Measurements from ENCODE around the gene CARD11. TPM values are rescaled to one million over a fixed set of nuclear protein-coding genes. Genes with fewer than 3 reads are reported as not detected.
"Not testable (repeated sequence)": the region's sequence is repeated elsewhere in the genome, so short reads cannot be mapped to it uniquely, and the experiment has no call there.

CARD11 gene
- total and polyA plus RNA-seq, 4 donors: 0.18 to 1.9 (median 1.5) TPM

DNA sequence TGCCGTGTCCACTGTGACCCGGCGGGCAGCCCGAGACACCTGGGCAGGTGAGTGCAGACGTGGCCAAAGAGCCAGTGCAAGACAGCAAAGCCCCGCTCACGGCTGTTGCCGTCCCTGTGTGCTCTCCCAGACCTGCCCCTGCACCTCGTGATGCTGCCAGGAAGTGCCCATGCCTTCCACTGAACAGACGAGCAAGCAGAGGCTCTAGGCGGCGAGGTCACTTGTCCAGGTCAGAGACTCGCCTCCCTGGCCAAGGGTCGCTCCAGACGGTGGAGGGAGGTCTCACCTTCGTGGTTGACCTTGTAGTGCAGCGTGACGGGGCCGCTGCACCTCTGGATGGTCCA, 121.3 kb downstream of the CARD11 start:
- 89 to 93% methylated on average over 19 of the region's 19 CpGs for WGBS, 2 donors

DNA sequence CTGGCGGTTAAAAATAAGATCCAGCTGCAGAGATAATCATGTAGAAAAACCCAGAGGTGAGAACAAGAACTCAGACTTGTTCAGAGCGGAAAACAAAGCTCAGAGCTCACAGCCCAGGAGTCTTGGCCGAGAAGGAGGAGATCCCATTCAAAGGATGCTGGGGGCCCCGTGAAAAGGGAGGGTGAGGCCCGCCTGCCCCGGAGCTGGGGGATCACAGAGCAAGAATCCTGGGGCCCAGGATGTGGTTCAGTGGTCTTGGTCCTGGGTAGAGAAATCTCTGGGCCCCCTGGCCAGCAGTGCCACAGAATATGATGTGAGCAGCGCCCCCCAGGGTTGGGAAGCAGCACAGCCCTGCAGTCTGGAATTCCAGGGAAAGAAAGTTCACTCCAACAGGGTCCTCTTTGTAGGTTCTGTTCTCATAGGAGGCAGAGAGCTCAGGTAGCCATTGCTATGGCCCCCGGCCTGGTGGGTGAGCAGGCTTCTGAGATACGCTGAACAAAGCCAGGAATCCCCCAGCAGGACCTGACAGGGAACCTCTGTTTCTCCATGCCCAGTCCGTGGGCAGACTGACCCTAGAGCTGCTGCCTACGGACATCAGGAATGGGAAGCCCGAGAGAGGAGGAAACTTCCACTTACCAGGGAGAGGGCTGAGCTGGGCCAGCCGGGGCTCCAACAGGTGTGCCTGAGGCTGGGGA, 121.9 kb downstream of the CARD11 start:
- Histone ChIP-seq H3K36me3 (ENCODE audit: control insufficient read depth in 1 of 2, insufficient read depth in 2 of 2, low read length in 1 of 2) (no peaks in the 10 kb centered on the region), H3K27ac (ENCODE audit: low read depth in 1 of 2, low read length in 2 of 2) (no peak overlapping the region), H3K4me3 (ENCODE audit: low read length in 2 of 2) (no peak overlapping the region), H3K4me1 (ENCODE audit: control insufficient read depth in 1 of 2, insufficient read depth in 2 of 2, low read length in 2 of 2) (no peaks in the 10 kb centered on the region), H3K9me3 (ENCODE audit: control insufficient read depth, low read length) (no peaks in the 10 kb centered on the region), H3K27me3 (ENCODE audit: control insufficient read depth in 1 of 2, insufficient read depth in 2 of 2, low read length in 1 of 2) (no peaks in the 10 kb centered on the region)
- ATAC-seq (ENCODE audit: low FRiP score) (no peak), DNase-seq (no peak)
- WGBS, 2 donors: 69 to 71% methylated on average over 13 of the region's 13 CpGs
- intact Hi-C loops (cut with DNase I): no loop called here

More for the DNA sequence above, 121.3 kb downstream of the CARD11 start:
- Histone ChIP-seq H3K9me3 (ENCODE audit: control insufficient read depth, low read length) (no peaks in the 10 kb centered on the region), H3K4me1 (ENCODE audit: control insufficient read depth in 1 of 2, insufficient read depth in 2 of 2, low read length in 2 of 2) (no peaks in the 10 kb centered on the region), H3K36me3 (ENCODE audit: control insufficient read depth in 1 of 2, insufficient read depth in 2 of 2, low read length in 1 of 2) (no peaks in the 10 kb centered on the region), H3K4me3 (ENCODE audit: low read length in 2 of 2) (no peak overlapping the region), H3K27ac (ENCODE audit: low read depth in 1 of 2, low read length in 2 of 2) (no peak overlapping the region), H3K27me3 (ENCODE audit: control insufficient read depth in 1 of 2, insufficient read depth in 2 of 2, low read length in 1 of 2) (no peaks in the 10 kb centered on the region)
- DNase-seq (no peak), ATAC-seq (ENCODE audit: low FRiP score) (no peak)
- intact Hi-C loops (cut with DNase I): no loop called here

DNA sequence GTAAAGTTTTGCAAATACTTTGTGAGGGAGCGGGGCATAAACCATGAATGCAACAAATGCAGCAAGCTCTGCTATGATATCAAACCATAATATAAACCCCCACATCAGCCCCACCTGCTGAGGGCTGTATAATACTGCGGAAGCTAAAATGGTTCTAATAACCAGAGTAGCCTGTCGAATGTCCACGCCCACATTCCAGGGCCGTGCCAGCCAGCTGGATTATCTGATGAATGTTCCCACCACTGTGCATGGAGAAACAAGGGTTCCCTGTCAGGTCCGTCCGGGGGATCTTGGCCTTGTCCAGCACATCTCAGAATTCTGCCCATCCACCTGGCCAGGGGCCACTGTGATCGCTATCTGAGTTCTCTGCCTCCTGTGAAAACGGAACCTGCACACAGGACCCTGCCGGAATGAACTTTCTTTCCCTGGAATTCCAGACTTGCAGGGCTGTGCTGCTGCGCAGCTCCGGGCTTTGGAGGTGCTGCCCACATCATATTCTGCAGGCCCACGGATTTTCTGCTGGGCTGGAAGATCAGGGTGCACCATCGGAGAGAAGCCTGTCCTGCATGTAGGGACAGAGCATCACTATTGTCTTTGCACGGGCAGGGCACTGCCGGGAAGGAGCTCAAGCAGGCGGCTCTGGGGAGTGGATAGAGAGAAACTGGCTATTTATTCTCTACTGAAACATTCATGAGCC, 122.6 kb downstream of the CARD11 start:
- H3K36me3 ChIP-seq (ENCODE audit: control insufficient read depth in 1 of 2, insufficient read depth in 2 of 2, low read length in 1 of 2): no peaks in the 10 kb centered on the region
- no peaks in the 10 kb centered on the region for H3K9me3 ChIP-seq (ENCODE audit: control insufficient read depth, low read length)
- no peak overlapping the region for H3K27ac ChIP-seq (ENCODE audit: low read depth in 1 of 2, low read length in 2 of 2)
- 29 to 30% methylated on average over 17 of the region's 17 CpGs for WGBS, 2 donors
- H3K4me1 ChIP-seq (ENCODE audit: control insufficient read depth in 1 of 2, insufficient read depth in 2 of 2, low read length in 2 of 2): no peaks in the 10 kb centered on the region
- H3K4me3 ChIP-seq (ENCODE audit: low read length in 2 of 2): no peak overlapping the region
- ATAC-seq (ENCODE audit: low FRiP score) (no peak), DNase-seq (no peak)
- no peaks in the 10 kb centered on the region for H3K27me3 ChIP-seq (ENCODE audit: control insufficient read depth in 1 of 2, insufficient read depth in 2 of 2, low read length in 1 of 2)
- intact Hi-C loops (cut with DNase I): no loop called here

DNA sequence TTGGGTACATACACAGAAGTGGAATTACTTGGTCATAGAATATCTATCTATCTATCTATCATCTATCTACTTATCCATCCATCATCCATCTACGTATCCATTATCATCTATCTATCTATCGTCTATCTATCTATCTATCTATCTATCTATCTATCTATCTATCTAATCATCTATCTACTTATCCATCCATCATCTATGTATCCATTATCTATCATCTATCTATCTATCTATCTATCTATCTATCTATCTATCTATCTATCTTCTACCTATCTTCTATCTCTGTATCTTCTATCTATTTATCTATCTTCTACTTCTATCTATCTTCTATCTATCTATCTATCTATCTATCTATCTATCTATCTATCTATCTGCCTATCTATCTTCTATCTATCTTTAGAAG, 123.2 kb downstream of the CARD11 start:
- intact Hi-C loops (cut with DNase I); H3K9me3 ChIP-seq (ENCODE audit: control insufficient read depth, low read length); H3K27me3 ChIP-seq (ENCODE audit: control insufficient read depth in 1 of 2, insufficient read depth in 2 of 2, low read length in 1 of 2); H3K4me3 ChIP-seq (ENCODE audit: low read length in 2 of 2); H3K36me3 ChIP-seq (ENCODE audit: control insufficient read depth in 1 of 2, insufficient read depth in 2 of 2, low read length in 1 of 2); DNase-seq; H3K27ac ChIP-seq (ENCODE audit: low read depth in 1 of 2, low read length in 2 of 2); H3K4me1 ChIP-seq (ENCODE audit: control insufficient read depth in 1 of 2, insufficient read depth in 2 of 2, low read length in 2 of 2); ATAC-seq (ENCODE audit: low FRiP score): not testable (repeated sequence)
- WGBS, 2 donors: 81 to 95% methylated on average over 2 of the region's 2 CpGs

DNA sequence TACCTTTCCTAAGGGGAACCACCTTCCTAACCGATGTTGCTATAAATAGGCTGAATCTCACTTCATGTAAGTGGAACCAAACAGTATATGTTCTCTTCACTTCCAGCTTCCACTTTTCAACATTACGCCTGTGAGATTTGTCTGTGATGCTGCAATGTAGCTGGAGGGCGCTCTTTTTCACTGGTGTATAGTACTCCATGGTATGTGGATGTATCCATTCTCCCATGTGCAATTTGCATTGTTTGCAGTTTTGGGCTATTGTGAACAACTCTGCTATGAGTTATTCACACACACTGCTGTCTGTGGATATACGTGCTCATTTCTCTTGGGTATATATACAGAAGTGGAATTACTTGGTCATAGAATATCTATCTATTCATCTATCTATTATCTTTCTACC, 123.6 kb downstream of the CARD11 start:
- H3K27me3 ChIP-seq (ENCODE audit: control insufficient read depth in 1 of 2, insufficient read depth in 2 of 2, low read length in 1 of 2): no peaks in the 10 kb centered on the region
- no peak for DNase-seq
- no peaks in the 10 kb centered on the region for H3K9me3 ChIP-seq (ENCODE audit: control insufficient read depth, low read length)
- H3K27ac ChIP-seq (ENCODE audit: low read depth in 1 of 2, low read length in 2 of 2): no peak overlapping the region
- WGBS, 2 donors: 92 to 95% methylated on average over 4 of the region's 4 CpGs
- intact Hi-C loops (cut with DNase I): no loop called here
- H3K4me1 ChIP-seq (ENCODE audit: control insufficient read depth in 1 of 2, insufficient read depth in 2 of 2, low read length in 2 of 2): no peaks in the 10 kb centered on the region
- no peaks in the 10 kb centered on the region for H3K36me3 ChIP-seq (ENCODE audit: control insufficient read depth in 1 of 2, insufficient read depth in 2 of 2, low read length in 1 of 2)
- no peak for ATAC-seq (ENCODE audit: low FRiP score)
- no peak overlapping the region for H3K4me3 ChIP-seq (ENCODE audit: low read length in 2 of 2)

DNA sequence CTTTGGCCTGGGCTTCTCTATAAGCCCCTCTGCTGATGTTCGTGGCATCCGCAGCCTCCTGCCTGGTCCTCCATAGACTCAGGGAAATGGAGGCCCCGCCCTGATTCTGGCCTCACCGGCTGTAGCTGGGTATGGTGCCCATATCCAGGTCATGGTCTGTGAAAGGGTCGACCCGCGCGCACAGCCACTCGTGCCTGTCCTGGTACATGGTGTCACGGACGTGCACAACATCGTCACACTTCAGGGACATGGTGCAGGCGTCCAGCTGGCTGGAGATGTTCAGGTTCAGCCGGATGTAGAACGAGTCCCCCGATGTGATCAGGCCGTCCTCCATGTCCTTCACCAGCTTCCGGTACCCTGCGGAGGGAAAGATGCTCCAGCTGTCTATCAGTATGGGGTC, 124.4 kb downstream of the CARD11 start:
- Histone ChIP-seq H3K36me3 (ENCODE audit: control insufficient read depth in 1 of 2, insufficient read depth in 2 of 2, low read length in 1 of 2) (no peaks in the 10 kb centered on the region), H3K4me1 (ENCODE audit: control insufficient read depth in 1 of 2, insufficient read depth in 2 of 2, low read length in 2 of 2) (no peaks in the 10 kb centered on the region), H3K27ac (ENCODE audit: low read depth in 1 of 2, low read length in 2 of 2) (no peak overlapping the region), H3K27me3 (ENCODE audit: control insufficient read depth in 1 of 2, insufficient read depth in 2 of 2, low read length in 1 of 2) (no peaks in the 10 kb centered on the region), H3K4me3 (ENCODE audit: low read length in 2 of 2) (no peak overlapping the region), H3K9me3 (ENCODE audit: control insufficient read depth, low read length) (no peaks in the 10 kb centered on the region)
- DNase-seq (no peak), ATAC-seq (ENCODE audit: low FRiP score) (no peak)
- 97% methylated on average over 19 of the region's 19 CpGs for WGBS, 2 donors
- intact Hi-C loops (cut with DNase I): no loop called here

DNA sequence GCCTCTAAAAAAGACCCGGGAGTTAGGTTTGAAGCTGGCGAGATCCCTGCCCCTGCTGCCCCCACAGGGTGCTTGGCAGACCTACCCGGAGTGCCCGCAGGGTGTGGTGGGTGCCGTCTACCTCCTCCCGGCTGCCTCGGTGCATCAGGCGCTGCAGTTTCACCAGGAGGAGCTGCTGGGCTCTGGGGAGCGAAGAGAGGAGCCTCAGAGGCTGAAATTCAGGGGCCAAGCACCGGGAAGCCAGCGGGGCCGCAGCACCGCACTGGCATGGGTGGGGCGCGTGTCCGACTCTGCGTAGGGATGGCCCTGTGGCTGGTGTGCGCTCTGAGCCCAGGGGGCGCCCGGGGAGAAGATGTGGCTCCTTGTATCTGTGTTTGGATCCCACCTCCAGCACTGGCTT, 125.3 kb downstream of the CARD11 start:
- WGBS, 2 donors: 91 to 93% methylated on average over 20 of the region's 20 CpGs

DNA sequence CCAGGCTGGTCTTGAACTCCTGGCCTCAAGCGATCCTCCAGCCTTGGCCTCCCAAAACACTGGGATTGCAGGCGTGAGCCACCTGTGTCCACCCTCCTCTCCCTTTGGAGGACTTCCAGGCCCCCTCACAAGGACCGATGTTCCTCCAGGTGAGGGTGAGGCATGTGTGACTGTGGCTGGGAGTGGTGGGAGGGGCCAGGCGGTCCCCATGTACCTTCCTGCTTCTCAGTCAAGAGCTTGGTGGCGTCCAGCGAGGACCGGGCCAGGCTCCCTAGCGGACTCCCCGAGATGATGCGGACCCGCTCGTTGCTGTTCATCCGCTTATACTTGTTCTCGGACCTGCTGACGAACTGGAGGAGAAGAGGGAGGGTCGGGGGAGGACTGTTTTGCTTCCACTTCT, 128.6 kb downstream of the CARD11 start:
- Histone ChIP-seq H3K9me3 (ENCODE audit: control insufficient read depth, low read length) (no peaks in the 10 kb centered on the region), H3K27me3 (ENCODE audit: control insufficient read depth in 1 of 2, insufficient read depth in 2 of 2, low read length in 1 of 2) (no peaks in the 10 kb centered on the region), H3K36me3 (ENCODE audit: control insufficient read depth in 1 of 2, insufficient read depth in 2 of 2, low read length in 1 of 2) (no peaks in the 10 kb centered on the region), H3K4me1 (ENCODE audit: control insufficient read depth in 1 of 2, insufficient read depth in 2 of 2, low read length in 2 of 2) (no peaks in the 10 kb centered on the region), H3K27ac (ENCODE audit: low read depth in 1 of 2, low read length in 2 of 2) (no peak overlapping the region), H3K4me3 (ENCODE audit: low read length in 2 of 2) (no peak overlapping the region)
- ATAC-seq (ENCODE audit: low FRiP score) (no peak), DNase-seq (no peak)
- WGBS, 2 donors: 92 to 94% methylated on average over 16 of the region's 16 CpGs
- intact Hi-C loops (cut with DNase I): no loop called here

More for the DNA sequence above, 125.3 kb downstream of the CARD11 start:
- Histone ChIP-seq H3K4me3 (ENCODE audit: low read length in 2 of 2) (no peak overlapping the region), H3K36me3 (ENCODE audit: control insufficient read depth in 1 of 2, insufficient read depth in 2 of 2, low read length in 1 of 2) (no peaks in the 10 kb centered on the region), H3K27me3 (ENCODE audit: control insufficient read depth in 1 of 2, insufficient read depth in 2 of 2, low read length in 1 of 2) (no peaks in the 10 kb centered on the region), H3K9me3 (ENCODE audit: control insufficient read depth, low read length) (no peaks in the 10 kb centered on the region), H3K27ac (ENCODE audit: low read depth in 1 of 2, low read length in 2 of 2) (no peak overlapping the region), H3K4me1 (ENCODE audit: control insufficient read depth in 1 of 2, insufficient read depth in 2 of 2, low read length in 2 of 2) (no peaks in the 10 kb centered on the region)
- ATAC-seq (ENCODE audit: low FRiP score) (no peak), DNase-seq (no peak)
- intact Hi-C loops (cut with DNase I): no loop called here

DNA sequence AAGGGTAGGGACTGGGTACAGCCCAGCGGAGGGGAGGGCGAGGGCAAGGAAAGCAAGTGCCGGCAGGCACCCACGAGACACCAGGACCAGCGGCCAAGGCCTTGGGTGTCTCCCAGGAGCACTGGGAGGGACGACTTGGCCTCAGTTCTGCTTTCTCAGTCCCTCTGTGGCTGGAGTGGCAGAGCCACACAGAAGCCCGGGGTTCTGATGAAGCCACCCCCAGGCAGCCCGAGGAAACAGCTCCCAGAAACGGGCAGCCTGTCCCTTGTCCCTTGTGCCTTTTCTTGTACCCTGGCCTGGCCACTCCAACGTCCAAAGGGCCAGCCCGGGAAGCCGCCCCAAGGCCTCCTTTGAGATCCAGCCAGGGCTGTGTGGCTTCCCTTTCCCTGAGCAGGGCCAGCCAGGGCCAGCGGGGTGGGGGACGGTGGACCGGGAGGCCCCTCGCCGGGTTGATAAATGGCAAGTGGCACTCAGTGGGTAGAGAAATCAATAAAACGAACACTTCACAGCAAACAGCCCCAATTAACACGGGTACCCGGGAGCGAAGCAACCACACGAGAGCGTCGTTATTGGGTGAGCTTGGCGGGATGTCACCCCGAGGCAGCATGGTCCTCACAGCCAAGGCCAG, 129.8 kb downstream of the CARD11 start:
- Histone ChIP-seq H3K4me1 (ENCODE audit: control insufficient read depth in 1 of 2, insufficient read depth in 2 of 2, low read length in 2 of 2) (no peaks in the 10 kb centered on the region), H3K27ac (ENCODE audit: low read depth in 1 of 2, low read length in 2 of 2) (no peak overlapping the region), H3K4me3 (ENCODE audit: low read length in 2 of 2) (no peak overlapping the region), H3K9me3 (ENCODE audit: control insufficient read depth, low read length) (no peaks in the 10 kb centered on the region), H3K27me3 (ENCODE audit: control insufficient read depth in 1 of 2, insufficient read depth in 2 of 2, low read length in 1 of 2) (no peaks in the 10 kb centered on the region), H3K36me3 (ENCODE audit: control insufficient read depth in 1 of 2, insufficient read depth in 2 of 2, low read length in 1 of 2) (no peaks in the 10 kb centered on the region)
- intact Hi-C loops (cut with DNase I): no loop called here
- WGBS, 2 donors: 74 to 77% methylated on average over 25 to 26 of the region's 26 CpGs
- DNase-seq (no peak), ATAC-seq (ENCODE audit: low FRiP score) (no peak)
